Stimulated activated memory B cell treated with anti-CD40 and anti-IgM and Interleukin-4, amounts not matched to agents 10 μg/mL and 1 μg/mL and 100 μg/mL, for 72 hours (primary cell): ENCODE measurements around the gene ACKR3.

ENCODE experiments used
- ATAC-seq: fragments of 150-1000 bp; cut with Tn5 transposase; 2 replicates; pipeline ENCODE4 v1.10.0; 2021
- H3K27ac Mint-ChIP-seq: one replicate; pipeline ENCODE4 v1.8.0; 2022; ENCODE audit warnings: mild to moderate bottlenecking, mixed read lengths
- H3K27me3 Mint-ChIP-seq: one replicate; pipeline ENCODE4 v1.8.0; 2022; ENCODE audit warnings: mixed read lengths
- H3K36me3 Mint-ChIP-seq: one replicate; pipeline ENCODE4 v1.8.0; 2022; ENCODE audit warnings: mixed read lengths
- H3K4me1 Mint-ChIP-seq: one replicate; pipeline ENCODE4 v1.8.0; 2022; ENCODE audit warnings: mixed read lengths
- H3K4me3 Mint-ChIP-seq: one replicate; pipeline ENCODE4 v1.8.0; 2022; ENCODE audit warnings: mild to moderate bottlenecking, moderate library complexity, mixed read lengths
- H3K9me3 Mint-ChIP-seq: one replicate; pipeline ENCODE4 v1.8.0; 2022; ENCODE audit warnings: mixed read lengths

Gene ACKR3

DNA sequence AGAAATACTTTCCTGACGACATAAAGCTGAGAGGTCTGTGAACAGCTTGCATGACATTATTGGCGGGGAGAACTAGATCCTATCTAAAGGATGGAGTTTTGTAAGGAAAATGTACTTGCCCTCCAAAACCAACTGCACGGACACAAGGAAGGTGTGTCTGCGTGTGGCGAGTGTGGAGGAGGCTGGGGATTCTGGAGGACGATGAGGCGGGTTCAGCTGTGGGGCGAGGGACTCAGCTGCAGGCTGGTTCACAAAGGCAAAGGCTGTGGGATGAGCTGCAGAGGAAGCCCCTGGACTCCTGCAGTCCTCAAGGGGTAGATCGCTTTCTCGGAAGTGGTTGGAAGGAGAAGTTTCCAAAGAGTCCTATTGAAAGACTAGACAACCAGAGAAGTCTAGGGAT lies 48.2 kb downstream of the ACKR3 start:
- H3K9me3 Mint-ChIP-seq = no peaks in the 10 kb centered on the region
- ATAC-seq = no peak
- H3K36me3 Mint-ChIP-seq = no peaks in the 10 kb centered on the region
- no peak overlapping the region for H3K4me3 Mint-ChIP-seq
- no peak overlapping the region for H3K27ac Mint-ChIP-seq
- peaks cover 72% of the 10 kb centered on the region for H3K27me3 Mint-ChIP-seq
- H3K4me1 Mint-ChIP-seq = no peaks in the 10 kb centered on the region

DNA sequence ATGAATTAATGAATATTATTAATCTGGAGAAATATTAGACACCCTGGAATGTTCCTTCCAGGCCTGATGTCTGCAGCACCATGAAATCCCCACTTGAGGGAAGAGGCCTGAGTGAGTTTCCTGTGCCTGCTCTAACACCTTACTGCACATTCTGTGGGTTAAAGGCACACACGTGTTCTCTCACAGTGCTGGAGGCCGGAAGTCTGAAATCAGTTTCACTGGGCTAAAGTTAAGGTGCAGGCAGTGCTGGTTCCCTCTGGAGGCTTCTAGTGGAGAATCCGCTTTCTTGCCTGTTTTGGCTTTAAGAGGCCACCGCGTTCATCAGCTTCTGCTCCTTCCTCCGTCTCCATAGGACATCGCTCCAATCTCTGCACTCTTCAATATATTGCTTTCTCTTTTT lies 48.7 kb downstream of the ACKR3 start:
- Mint-ChIP-seq H3K27me3 (peaks cover 70% of the 10 kb centered on the region), H3K4me3 (no peak overlapping the region), H3K36me3 (no peaks in the 10 kb centered on the region), H3K4me1 (no peaks in the 10 kb centered on the region), H3K27ac (no peak overlapping the region), H3K9me3 (no peaks in the 10 kb centered on the region)
- no peak for ATAC-seq

DNA sequence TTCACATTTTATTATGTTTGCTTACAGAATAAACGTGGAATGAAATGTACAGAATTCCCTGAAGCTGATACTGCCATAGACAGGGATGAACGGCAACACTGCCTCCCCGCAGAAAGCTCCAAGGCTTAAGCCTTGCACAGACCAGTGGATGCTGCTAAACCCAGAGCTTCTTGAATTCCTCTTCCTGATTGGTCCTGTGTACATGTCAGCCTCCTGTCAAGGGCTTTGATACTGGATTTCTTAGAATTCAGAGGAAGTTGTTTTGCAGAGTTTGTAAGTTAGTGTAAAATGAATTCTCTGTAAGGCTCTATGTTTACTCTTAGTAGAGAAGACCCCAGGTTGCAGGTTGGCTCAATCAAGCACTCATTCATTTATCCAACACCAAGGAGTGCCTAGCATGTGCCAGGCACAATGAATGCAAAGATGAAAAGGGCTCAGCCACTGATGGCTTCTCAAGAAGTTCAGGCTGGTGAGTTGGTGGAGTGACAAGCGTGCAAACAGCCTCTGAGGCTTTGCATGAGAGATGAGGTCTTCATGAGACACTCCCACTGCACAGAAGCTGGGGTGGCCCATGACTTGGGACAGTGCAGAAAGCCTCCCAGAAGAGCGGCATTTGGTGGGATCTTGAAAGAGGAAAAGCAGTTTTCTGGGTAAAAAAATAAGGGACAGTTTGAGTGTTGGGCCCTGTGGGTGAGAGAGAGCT lies 50.4 kb downstream of the ACKR3 start:
- no peak for ATAC-seq
- Mint-ChIP-seq H3K36me3 (no peaks in the 10 kb centered on the region), H3K4me3 (no peak overlapping the region), H3K27me3 (peaks cover 53% of the 10 kb centered on the region), H3K9me3 (no peaks in the 10 kb centered on the region), H3K4me1 (no peaks in the 10 kb centered on the region), H3K27ac (no peak overlapping the region)

DNA sequence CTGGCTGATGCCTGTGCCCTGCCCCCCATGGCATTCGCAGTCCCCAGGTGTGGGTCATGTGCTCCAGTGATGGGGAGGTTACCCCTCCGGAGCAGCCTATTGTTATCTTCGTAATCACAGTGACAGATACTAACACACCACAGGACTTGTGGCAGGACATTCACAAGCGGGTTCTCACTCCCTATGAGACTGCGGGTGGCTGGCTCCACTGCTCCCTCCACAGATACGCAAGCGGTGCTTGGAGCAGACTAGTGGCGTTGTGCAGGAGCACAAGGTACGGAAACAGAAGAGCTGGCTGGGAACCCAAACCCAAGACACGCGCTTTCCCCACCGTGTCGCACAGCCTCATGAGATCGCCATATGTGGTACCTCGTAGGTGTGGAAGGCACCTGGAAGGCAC lies 52.2 kb downstream of the ACKR3 start:
- Mint-ChIP-seq H3K27me3 (peaks cover 41% of the 10 kb centered on the region), H3K4me3 (no peak overlapping the region), H3K4me1 (no peaks in the 10 kb centered on the region), H3K9me3 (no peaks in the 10 kb centered on the region), H3K27ac (no peak overlapping the region), H3K36me3 (no peaks in the 10 kb centered on the region)
- no peak for ATAC-seq

DNA sequence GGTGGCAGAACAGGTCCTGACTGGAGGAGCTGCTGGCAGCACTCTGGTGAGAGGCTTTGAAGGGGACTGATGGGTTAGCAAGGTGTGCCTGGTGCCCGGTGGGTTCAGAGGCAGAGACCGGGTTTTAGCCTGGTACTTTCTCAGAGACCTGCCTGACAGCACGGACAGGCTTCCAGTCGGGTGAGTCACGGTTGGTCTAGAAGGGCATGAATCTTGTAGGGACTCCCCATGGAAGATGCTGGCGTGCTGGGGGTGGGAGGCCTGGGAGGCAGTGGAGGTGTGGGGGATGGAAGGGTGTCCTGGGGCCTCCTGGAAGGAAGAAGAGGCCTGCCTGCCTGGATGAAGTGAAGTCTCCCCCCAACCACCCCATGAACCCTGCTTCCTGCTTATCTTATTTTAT lies 52.6 kb downstream of the ACKR3 start:
- Mint-ChIP-seq H3K36me3 (no peaks in the 10 kb centered on the region), H3K9me3 (no peaks in the 10 kb centered on the region), H3K4me3 (no peak overlapping the region), H3K27ac (no peak overlapping the region), H3K4me1 (no peaks in the 10 kb centered on the region), H3K27me3 (peaks cover 40% of the 10 kb centered on the region)
- no peak for ATAC-seq

DNA sequence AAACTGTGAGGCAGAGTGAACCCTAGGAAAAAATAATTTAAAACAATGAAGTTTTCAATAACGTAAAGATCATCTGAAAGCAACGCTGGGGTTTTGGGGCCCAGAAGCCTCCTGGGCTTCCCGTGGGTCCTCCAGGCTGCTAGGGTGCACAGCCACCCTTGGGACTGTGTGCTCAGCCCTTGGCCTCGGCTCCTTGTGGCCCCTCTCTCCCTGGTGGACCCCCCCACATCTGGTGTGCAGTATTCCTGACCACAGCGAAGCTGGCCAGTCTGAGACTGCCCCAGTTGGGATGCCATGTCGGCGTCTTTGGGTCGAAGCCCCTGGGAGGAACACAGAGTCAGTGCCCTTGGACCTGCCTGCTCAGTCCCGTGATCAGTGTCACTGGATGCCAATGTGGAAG lies 53.0 kb downstream of the ACKR3 start:
- H3K4me3 Mint-ChIP-seq = no peak overlapping the region
- no peak for ATAC-seq
- no peaks in the 10 kb centered on the region for H3K9me3 Mint-ChIP-seq
- H3K36me3 Mint-ChIP-seq = no peaks in the 10 kb centered on the region
- peaks cover 36% of the 10 kb centered on the region for H3K27me3 Mint-ChIP-seq
- no peaks in the 10 kb centered on the region for H3K4me1 Mint-ChIP-seq
- H3K27ac Mint-ChIP-seq = no peak overlapping the region

DNA sequence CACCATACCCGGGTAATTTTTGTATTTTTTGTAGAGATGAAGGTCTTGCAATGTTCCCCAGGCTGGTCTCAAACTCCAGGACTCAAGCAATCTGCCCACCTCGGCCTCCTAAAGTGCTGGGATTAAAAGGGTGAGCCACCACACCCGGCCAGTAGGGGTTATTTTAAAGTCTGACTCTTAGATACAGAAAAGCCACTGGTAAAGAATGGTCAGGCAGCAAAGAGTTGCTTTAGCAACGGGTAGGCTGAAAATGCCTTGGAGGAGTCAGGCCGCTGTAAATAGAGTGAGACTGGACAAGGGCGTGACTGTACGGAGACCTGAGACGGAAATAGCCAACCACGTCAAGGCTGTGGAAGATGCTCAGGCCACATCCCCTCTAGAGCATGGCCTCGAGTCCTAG lies 54.2 kb downstream of the ACKR3 start:
- Mint-ChIP-seq H3K4me3 (no peak overlapping the region), H3K36me3 (no peaks in the 10 kb centered on the region), H3K27ac (no peak overlapping the region)

DNA sequence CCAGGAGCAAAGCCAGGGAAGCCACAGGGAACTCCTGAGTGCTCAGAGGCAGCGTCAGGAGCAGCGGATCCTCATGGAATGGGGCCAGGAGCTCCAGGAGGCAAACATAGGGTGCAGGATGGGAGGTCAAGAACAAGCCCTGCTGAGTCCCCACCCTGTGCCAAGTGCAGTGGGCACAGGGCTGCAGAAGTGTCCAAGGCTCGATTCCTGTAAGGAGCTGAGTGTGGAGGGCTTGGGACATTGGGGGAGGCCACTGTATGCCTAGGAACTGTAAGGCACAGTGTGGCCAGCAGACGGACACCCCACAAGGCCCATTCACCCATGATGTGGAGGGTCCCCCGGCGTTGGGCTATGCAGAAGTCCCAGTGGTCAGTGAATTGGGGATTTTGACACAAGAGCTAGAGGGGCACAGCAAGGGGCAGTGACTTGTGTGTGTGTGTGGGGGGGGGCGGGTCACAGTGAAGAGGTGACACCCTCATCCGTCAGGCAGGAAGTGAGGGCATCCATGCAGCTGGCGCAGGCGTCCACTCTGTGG lies 55.6 kb downstream of the ACKR3 start:
- Mint-ChIP-seq H3K4me1 (no peaks in the 10 kb centered on the region), H3K4me3 (no peak overlapping the region), H3K9me3 (no peaks in the 10 kb centered on the region), H3K36me3 (no peaks in the 10 kb centered on the region), H3K27me3 (peaks cover 18% of the 10 kb centered on the region), H3K27ac (no peak overlapping the region)
- no peak for ATAC-seq

More for the DNA sequence above, 54.2 kb downstream of the ACKR3 start:
- Mint-ChIP-seq H3K9me3 (no peaks in the 10 kb centered on the region), H3K4me1 (no peaks in the 10 kb centered on the region), H3K27me3 (peaks cover 26% of the 10 kb centered on the region)
- ATAC-seq = no peak

DNA sequence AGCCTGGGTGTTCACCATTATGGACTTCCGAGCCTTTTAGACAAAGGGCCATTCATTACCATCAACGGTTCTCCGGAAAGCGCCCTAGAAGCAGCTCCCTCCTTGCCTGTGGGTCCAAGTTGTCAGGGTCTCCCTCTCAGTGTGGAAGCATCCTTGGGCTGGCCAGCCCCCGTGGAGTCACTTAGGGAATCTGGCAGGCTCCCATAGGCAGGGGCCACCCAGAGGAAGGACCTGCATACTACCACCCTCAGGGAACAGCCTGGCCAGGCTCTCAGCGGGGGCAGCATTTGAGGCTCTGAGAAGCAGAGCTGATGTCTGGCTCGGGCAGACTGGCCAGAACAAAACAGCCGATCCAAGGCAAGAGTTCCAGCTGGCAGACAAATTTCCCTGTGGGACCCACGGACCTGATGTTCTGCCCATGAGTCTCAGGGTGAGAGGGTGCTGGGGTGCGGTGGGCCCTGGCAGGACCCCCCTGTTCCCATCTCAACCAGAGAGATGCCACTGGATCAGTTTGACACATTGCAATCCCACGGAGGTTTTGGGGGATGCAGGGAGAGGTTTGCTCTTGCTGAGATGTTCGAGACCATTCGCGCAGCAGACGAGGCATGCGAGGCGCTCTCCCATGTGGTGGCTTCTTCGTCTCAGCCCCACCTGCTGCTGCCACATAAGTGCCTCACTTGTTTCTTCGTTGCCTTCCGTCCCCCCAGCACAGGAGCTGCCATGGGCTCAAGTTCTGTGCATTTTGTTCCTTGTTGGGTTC lies 56.9 kb downstream of the ACKR3 start:
- no peaks in the 10 kb centered on the region for H3K9me3 Mint-ChIP-seq
- peaks cover 11% of the 10 kb centered on the region for H3K27me3 Mint-ChIP-seq
- no peaks in the 10 kb centered on the region for H3K4me1 Mint-ChIP-seq

DNA sequence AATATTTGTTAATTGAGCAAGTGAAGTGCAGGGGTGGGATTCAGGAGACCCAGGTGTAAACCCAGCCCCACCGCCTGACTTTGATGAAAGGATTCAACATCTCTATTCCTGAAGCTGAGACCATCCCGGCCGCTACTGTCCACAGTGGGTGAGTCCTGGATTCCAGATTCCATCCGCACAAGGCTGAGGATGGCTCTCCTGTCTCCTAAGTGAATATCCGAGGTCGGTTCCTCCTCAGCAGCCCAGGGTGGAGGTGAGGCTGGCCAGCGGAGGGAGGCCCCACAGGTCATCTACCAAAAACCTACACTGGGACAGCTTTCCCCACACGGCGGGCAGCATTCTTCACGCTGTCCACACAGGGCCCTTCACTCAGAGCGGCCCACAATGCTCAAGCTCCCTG lies 57.6 kb downstream of the ACKR3 start:
- Mint-ChIP-seq H3K4me1 (no peaks in the 10 kb centered on the region), H3K4me3 (no peak overlapping the region), H3K36me3 (no peaks in the 10 kb centered on the region), H3K27me3 (peaks cover 10% of the 10 kb centered on the region), H3K9me3 (no peaks in the 10 kb centered on the region), H3K27ac (no peak overlapping the region)
- ATAC-seq = no peak

More for the DNA sequence above, 56.9 kb downstream of the ACKR3 start:
- Mint-ChIP-seq H3K4me3 (no peak overlapping the region), H3K36me3 (no peaks in the 10 kb centered on the region), H3K27ac (no peak overlapping the region)
- ATAC-seq = no peak

DNA sequence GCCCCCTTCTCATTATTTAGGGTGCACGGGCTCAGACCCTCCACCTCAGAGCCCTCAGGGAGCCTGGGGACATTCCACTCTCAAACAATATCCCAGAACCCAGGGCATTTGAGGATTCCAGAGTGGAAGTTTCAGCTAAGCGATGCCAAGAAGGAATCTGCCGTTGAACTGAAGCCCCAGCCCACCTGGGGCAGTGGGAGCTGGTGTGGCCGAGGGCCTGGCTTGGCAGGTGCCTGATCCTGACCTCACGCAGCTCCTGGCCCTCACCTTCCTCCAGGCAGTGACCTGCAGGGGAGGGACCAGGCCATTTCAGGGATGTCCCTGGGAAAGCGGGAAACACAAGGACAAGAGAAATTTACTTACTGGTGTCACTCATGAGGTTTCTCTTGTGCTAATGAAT lies 58.2 kb downstream of the ACKR3 start:
- Mint-ChIP-seq H3K36me3 (no peaks in the 10 kb centered on the region), H3K27ac (no peak overlapping the region), H3K27me3 (peaks cover 15% of the 10 kb centered on the region), H3K9me3 (no peaks in the 10 kb centered on the region), H3K4me1 (no peaks in the 10 kb centered on the region), H3K4me3 (no peak overlapping the region)
- ATAC-seq = no peak

DNA sequence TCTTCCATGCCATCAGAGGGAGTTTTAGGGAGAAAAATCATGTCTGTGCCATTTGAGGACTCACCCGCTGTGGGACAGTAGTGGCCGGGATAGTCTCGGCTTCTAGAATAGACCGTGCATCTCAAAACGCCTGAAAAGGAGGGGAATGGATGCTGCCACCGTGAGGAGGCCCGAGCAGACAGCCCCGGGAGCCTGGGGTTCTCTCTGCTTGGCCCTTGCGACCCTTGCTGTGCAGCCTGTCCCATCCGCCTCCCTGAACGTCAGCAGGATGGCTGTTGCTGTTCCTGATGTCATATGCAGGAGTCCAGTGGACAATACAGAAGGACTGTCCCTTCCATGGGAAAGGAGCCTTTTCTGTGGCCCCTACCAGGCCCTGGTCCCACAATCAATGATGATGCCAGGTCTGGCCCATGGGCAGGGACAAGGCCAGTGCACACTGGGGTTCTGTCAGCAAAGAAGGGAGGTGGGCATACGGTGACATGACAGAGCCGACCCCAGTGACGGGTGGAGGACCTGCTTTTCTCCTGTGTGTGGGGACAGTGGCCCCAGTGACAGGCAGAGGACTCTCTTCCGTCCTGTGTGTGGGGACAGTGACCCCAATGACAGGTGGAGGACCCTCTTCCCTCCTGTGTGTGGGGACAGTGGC lies 58.8 kb downstream of the ACKR3 start:
- Mint-ChIP-seq H3K36me3 (no peaks in the 10 kb centered on the region), H3K27ac (no peak overlapping the region), H3K4me3 (no peak overlapping the region), H3K27me3 (peaks cover 21% of the 10 kb centered on the region), H3K9me3 (no peaks in the 10 kb centered on the region), H3K4me1 (no peaks in the 10 kb centered on the region)
- no peak for ATAC-seq

DNA sequence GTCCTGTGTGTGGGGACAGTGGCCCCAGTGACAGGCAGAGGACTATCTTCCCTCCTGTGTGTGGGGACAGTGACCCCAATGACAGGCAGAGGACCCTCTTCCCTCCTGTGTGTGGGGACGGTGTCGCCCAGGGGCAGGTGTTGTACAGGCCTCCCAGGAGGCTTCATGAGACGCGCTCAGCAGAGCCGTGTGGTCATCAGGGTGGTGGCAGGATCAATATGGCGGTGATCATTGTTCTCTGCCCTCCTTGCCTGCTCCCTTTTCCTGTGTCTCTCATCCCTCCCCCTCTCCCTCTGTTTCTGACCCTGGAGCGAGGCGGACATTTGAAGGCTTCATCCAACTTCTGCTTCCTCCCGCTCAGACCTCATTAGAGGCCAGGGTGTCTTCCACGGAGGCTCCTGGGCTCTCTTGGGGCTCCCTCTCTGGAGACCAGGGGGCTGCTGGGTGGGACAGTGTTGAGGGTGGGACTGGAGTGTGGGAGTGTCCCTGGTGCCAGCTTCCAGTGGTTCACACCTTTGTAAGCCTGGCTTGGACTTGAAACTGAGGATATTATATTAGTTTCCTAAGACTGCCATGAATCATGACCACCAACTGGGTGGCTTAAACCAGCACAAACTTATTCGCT lies 59.5 kb downstream of the ACKR3 start:
- no peak for ATAC-seq
- no peaks in the 10 kb centered on the region for H3K4me1 Mint-ChIP-seq
- no peaks in the 10 kb centered on the region for H3K36me3 Mint-ChIP-seq
- peaks cover 21% of the 10 kb centered on the region for H3K27me3 Mint-ChIP-seq
- H3K9me3 Mint-ChIP-seq = no peaks in the 10 kb centered on the region
- no peak overlapping the region for H3K27ac Mint-ChIP-seq
- no peak overlapping the region for H3K4me3 Mint-ChIP-seq

DNA sequence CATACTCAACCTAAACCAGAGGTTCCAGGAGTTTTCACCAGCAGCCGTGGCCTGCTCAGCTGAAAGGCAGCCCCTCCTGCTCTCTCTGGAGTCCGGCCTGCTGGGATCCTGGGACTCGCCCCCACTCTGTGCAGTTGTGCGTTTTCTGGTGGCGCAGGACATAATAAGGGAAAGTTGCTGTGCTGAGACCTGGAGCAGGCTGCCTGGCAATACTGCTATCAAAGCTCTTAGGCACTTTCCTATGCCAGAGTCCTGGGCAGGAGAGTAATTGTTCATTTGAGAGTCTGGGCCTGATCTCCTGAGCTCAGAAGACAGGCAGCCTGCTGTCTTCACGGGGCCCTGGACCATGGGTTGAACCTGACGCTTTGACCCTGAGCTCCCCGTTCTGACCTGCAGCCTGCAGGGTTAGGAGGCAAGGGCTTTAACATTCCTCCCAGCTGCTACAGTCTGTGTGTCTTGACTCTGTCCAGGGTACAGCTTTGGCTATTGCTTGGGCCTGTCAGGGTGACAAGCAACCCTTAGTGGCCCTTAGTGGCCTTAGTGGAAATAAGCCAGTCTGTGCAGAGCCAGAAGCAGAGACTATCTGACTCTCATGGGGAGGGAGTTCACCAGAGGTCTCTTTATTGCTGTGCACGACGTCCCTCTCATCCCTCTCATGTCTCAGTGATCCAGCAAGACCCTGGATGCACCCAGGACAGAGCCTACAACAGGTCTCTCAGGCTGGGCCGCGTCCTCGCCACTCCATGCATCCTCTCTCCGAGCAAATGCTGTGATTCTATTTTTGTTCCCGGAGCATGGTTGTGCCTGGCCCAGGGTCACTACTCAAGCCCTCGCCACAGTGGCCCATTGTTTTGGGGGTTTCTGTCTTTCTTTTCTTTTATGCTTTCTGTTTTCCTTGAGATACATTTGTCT lies 60.6 kb downstream of the ACKR3 start:
- peaks cover 21% of the 10 kb centered on the region for H3K27me3 Mint-ChIP-seq
- ATAC-seq = no peak
- H3K4me3 Mint-ChIP-seq = no peak overlapping the region
- H3K27ac Mint-ChIP-seq = no peak overlapping the region
- H3K4me1 Mint-ChIP-seq = no peaks in the 10 kb centered on the region
- H3K36me3 Mint-ChIP-seq = no peaks in the 10 kb centered on the region
- H3K9me3 Mint-ChIP-seq = no peaks in the 10 kb centered on the region
